BLaER1 treated with 17β-estradiol and CSF1 and Interleukin-3, amounts not matched to agents 10 nM and 100 nM (cell line): Measurements from ENCODE around the gene PDE6A.
A peak's percentile ranks its signal among the peaks of the same experiment; 100 is the strongest.

Experiments
- H3K27ac ChIP-seq, 11 experiments: shearing (Covaris generic); formaldehyde crosslinking; 2 replicates each; pipeline ENCODE4 v1.8.1; 2022
- H3K27me3 ChIP-seq, 11 experiments: shearing (Covaris generic); formaldehyde crosslinking; 2 replicates each; pipeline ENCODE4 v1.8.1; 2022
- H3K36me3 ChIP-seq, 11 experiments: shearing (Covaris generic); formaldehyde crosslinking; 2 replicates each; pipeline ENCODE4 v1.8.1; 2022
- H3K4me1 ChIP-seq, 10 experiments: shearing (Covaris generic); formaldehyde crosslinking; 2 replicates each; pipeline ENCODE4 v1.8.1; 2022
- H3K4me2 ChIP-seq, 11 experiments: shearing (Covaris generic); formaldehyde crosslinking; 2 replicates each; pipeline ENCODE4 v1.8.1; 2022
- H3K4me3 ChIP-seq, 10 experiments: shearing (Covaris generic); formaldehyde crosslinking; 2 replicates each; pipeline ENCODE4 v1.8.1; 2022
- H3K9ac ChIP-seq, 11 experiments: shearing (Covaris generic); formaldehyde crosslinking; 2 replicates each; pipeline ENCODE4 v1.8.1; 2022
- H3K9me3 ChIP-seq, 11 experiments: shearing (Covaris generic); formaldehyde crosslinking; replicated peaks in 1 of 11; 2 replicates each; pipeline ENCODE4 v1.8.1; 2022
- H4K20me1 ChIP-seq, 11 experiments: shearing (Covaris generic); formaldehyde crosslinking; 2 replicates each; pipeline ENCODE4 v1.8.1; 2022
- Cebpa-rat ChIP-seq, 11 experiments: shearing (Covaris generic); IDR thresholded peaks; 2 replicates each; pipeline ENCODE4 v1.8.1; 2022

Gene PDE6A

DNA sequence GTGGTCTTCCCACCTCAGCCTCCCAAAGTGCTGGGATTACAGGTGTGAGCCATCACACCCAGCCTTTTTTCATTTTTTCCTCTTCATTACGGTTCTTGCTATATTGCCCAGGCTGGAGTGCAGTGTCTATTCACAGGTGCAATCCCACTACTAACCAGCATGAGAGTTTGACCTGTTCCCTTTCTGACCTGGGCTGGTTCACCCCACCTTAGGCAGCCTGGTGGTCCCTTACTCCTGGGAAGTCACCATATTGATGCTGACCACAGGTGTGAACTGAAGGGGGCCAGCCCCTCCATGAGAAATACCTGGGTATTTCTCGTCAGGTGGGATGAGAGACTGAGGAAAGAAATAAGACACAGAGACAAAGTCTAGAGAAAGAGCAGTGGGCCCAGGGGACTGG lies 2.4 kb downstream of the PDE6A start:
- Histone ChIP-seq H3K27ac (no peak overlapping the region), H3K4me1 (peaks cover 0 to 17% (median 6%) of the 10 kb centered on the region in 10 experiments; a peak in 10 of 20 replicates), H3K36me3 (no peaks in the 10 kb centered on the region), H3K4me2 (no peak overlapping the region), H3K9me3 (no peaks in the 10 kb centered on the region), H3K9ac (no peak overlapping the region), H4K20me1 (no peaks in the 10 kb centered on the region), H3K4me3 (no peak overlapping the region), H3K27me3 (no peaks in the 10 kb centered on the region)
- TF ChIP-seq Cebpa-rat (IDR thresholded peaks at IDR 0.05), result no peak

DNA sequence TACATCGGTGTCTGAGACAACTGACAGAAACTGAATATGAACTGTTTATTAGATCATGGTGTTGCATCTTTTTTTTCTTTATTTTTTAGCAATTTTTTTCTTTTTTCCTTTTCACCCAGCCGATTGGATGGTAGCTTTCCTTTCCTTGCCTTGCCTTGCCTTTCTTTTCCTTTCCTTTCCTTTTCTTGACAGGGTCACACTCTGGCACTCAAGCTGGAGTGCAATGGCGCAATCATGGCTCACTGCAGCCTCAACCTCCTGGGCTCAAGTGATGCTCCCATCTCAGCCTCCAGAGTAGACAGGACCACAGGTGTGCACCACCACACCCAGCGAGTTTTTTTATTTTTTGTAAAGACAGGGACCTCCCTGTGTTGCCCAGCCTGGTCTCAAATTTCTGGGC lies 2.8 kb downstream of the PDE6A start:
- H3K4me2 ChIP-seq, result no peak overlapping the region
- no peaks in the 10 kb centered on the region for H3K36me3 ChIP-seq
- no peak for TF ChIP-seq Cebpa-rat (IDR thresholded peaks at IDR 0.05)
- no peak overlapping the region for H3K9ac ChIP-seq
- H4K20me1 ChIP-seq, result no peaks in the 10 kb centered on the region
- H3K27me3 ChIP-seq, result no peaks in the 10 kb centered on the region
- no peak overlapping the region for H3K27ac ChIP-seq
- no peaks in the 10 kb centered on the region for H3K9me3 ChIP-seq
- H3K4me3 ChIP-seq, result no peak overlapping the region
- H3K4me1 ChIP-seq, result peaks cover 0 to 17% (median 6%) of the 10 kb centered on the region in 10 experiments; a peak in 10 of 20 replicates

DNA sequence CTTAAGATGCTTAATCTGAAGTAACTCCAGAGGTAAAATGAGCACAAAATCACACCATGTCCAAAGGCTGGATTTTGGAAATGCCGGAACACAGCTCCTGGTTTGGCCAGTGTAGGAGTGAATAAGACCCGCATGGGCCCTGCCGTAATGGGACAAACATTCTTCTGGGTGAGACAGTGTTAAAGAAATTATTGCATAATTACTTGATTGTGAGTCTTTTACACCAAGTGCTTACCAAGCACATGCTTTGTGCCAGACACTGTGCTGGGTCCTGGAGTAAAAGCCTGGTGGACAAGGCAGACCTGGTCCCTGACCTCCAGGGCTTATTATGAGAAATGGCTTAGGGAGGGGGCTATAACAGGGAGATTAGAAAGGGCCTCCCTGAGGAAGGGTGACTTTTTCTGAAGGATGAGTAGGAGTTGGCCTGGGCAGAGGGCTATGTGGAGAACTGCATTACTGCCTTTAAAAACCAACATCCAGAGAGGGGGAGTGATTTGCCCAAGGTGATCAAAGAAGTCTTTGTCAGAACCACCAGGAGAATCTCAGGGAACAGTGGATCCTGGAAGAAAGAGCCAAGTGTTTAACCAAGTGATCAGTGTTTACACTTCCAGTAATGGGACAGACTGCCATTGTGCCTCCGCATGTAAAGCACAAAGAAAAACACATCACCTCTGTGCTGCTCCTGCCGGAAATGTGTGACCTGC lies 3.5 kb downstream of the PDE6A start:
- TF ChIP-seq Cebpa-rat (IDR thresholded peaks at IDR 0.05), result 0 out of 22 replicates have a peak, but pooled peaks of 1 of the 11 experiments have one; percentile 18
- no peak overlapping the region for H3K9ac ChIP-seq
- H4K20me1 ChIP-seq, result no peaks in the 10 kb centered on the region
- H3K4me1 ChIP-seq, result peaks cover 0 to 17% (median 8%) of the 10 kb centered on the region in 10 experiments; a peak in 18 of 20 replicates
- H3K27me3 ChIP-seq, result no peaks in the 10 kb centered on the region
- H3K36me3 ChIP-seq, result no peaks in the 10 kb centered on the region
- no peak overlapping the region for H3K4me2 ChIP-seq
- H3K9me3 ChIP-seq, result no peaks in the 10 kb centered on the region
- H3K4me3 ChIP-seq, result no peak overlapping the region
- no peak overlapping the region for H3K27ac ChIP-seq

- Histone ChIP-seq H3K4me1 (peaks cover 0 to 22% (median 13%) of the 10 kb centered on the region in 10 experiments; a peak in 18 of 20 replicates), H3K36me3 (no peaks in the 10 kb centered on the region), H3K4me3 (no peak overlapping the region), H3K27me3 (no peaks in the 10 kb centered on the region), H3K9ac (no peak overlapping the region), H3K9me3 (no peaks in the 10 kb centered on the region), H4K20me1 (no peaks in the 10 kb centered on the region), H3K4me2 (peak overlapping the region in 3 of 11 experiments; percentile 1 to 12 (median 9); a peak in 2 of 22 replicates), H3K27ac (no peak overlapping the region)
- TF ChIP-seq Cebpa-rat (IDR thresholded peaks at IDR 0.05), result no peak
Observed at GRCh38 chr5:149940077-149940574, 4.5 kb downstream of the PDE6A start.

DNA sequence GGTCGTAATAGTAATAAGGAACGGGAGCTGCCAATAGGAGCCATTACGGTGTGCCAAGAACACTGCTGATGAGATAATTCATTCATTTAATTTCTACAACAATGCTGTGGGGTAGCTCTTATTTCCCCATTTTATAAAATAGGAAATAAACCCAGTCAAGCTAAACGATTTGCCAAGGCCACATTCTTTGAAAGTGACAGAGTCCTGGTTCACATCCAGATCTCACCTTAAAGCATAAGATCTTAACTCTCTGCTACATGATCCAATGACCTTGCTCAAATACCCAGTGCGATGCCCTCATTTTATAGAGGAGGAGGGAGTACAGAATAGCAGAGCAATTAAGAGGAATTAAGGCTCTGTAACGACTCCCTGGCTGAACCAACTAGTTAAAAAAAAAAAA lies 5.0 kb downstream of the PDE6A start:
- Histone ChIP-seq H3K27me3 (no peaks in the 10 kb centered on the region), H3K36me3 (no peaks in the 10 kb centered on the region), H3K4me2 (peak overlapping the region in 3 of 11 experiments; percentile 1 to 12 (median 9); a peak in 3 of 22 replicates), H3K9me3 (no peaks in the 10 kb centered on the region), H3K9ac (no peak overlapping the region), H3K4me3 (no peak overlapping the region), H3K4me1 (peaks cover 0 to 22% (median 13%) of the 10 kb centered on the region in 10 experiments; a peak in 18 of 20 replicates), H4K20me1 (no peaks in the 10 kb centered on the region), H3K27ac (no peak overlapping the region)
- no peak for TF ChIP-seq Cebpa-rat (IDR thresholded peaks at IDR 0.05)

- Histone ChIP-seq H3K36me3 (no peaks in the 10 kb centered on the region), H3K4me1 (peaks cover 0 to 22% (median 13%) of the 10 kb centered on the region in 10 experiments; a peak in 18 of 20 replicates), H3K27ac (no peak overlapping the region), H4K20me1 (no peaks in the 10 kb centered on the region), H3K9ac (no peak overlapping the region), H3K9me3 (no peaks in the 10 kb centered on the region), H3K27me3 (no peaks in the 10 kb centered on the region), H3K4me2 (peak overlapping the region in 1 of 11 experiments; percentile 9; a peak in 1 of 22 replicates), H3K4me3 (no peak overlapping the region)
- TF ChIP-seq Cebpa-rat (IDR thresholded peaks at IDR 0.05), result no peak
Observed at GRCh38 chr5:149938791-149939358, 5.7 kb downstream of the PDE6A start.

GRCh38 chr5:149938279-149938678 lies 6.3 kb downstream of the PDE6A start:
- no peaks in the 10 kb centered on the region for H3K36me3 ChIP-seq
- H3K4me3 ChIP-seq, result no peak overlapping the region
- no peak overlapping the region for H3K27ac ChIP-seq
- no peak for TF ChIP-seq Cebpa-rat (IDR thresholded peaks at IDR 0.05)
- H3K4me2 ChIP-seq, result no peak overlapping the region
- H3K27me3 ChIP-seq, result no peaks in the 10 kb centered on the region
- no peaks in the 10 kb centered on the region for H4K20me1 ChIP-seq
- H3K4me1 ChIP-seq, result peaks cover 0 to 22% (median 13%) of the 10 kb centered on the region in 10 experiments; a peak in 18 of 20 replicates
- H3K9ac ChIP-seq, result no peak overlapping the region
- H3K9me3 ChIP-seq, result no peaks in the 10 kb centered on the region

DNA sequence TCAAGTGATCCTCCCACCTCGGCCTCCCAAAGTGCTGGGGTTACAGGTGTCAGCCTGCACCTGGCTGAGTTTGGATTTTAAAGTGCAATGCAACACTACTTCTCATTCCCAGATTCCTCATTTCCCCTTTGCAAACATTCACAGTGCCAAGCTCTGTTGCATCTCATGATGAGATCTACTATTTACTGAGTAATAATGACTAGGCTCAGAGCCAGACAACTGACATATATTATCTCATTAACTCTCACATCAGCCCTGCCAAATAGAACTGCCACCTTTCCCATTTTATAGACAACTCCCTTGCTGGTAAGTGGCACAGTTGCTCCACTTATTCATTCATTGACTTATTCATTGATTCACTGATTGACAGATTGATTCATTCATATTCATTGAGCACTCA lies 7.0 kb downstream of the PDE6A start:
- H4K20me1 ChIP-seq, result no peaks in the 10 kb centered on the region
- no peak overlapping the region for H3K4me2 ChIP-seq

DNA sequence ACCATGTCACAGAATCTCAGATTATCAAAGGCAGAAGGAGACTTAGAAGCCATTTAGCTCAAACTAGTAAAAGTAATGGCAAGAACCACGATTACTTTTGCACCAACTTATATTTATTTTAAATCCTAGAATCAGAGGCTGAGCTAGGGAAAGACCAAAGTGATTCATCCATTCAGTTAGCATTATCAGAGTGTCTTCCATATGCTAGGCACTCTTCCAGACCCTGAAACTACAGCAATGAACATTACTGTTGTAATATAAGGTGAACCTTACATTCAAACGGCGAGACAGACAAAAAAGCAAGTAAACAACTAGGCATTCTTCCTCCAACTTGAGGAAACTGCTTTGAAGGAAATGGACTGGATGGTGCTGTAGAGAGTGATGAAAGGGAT lies 7.9 kb downstream of the PDE6A start:
- Histone ChIP-seq H3K36me3 (no peaks in the 10 kb centered on the region), H3K27me3 (no peaks in the 10 kb centered on the region), H3K4me1 (peaks cover 0 to 22% (median 13%) of the 10 kb centered on the region in 10 experiments; a peak in 18 of 20 replicates), H3K27ac (no peak overlapping the region), H3K4me2 (no peak overlapping the region), H4K20me1 (no peaks in the 10 kb centered on the region), H3K9me3 (no peaks in the 10 kb centered on the region), H3K4me3 (no peak overlapping the region), H3K9ac (no peak overlapping the region)
- TF ChIP-seq Cebpa-rat (IDR thresholded peaks at IDR 0.05), result no peak

More for the DNA sequence above, 7.0 kb downstream of the PDE6A start:
- Histone ChIP-seq H3K36me3 (no peaks in the 10 kb centered on the region), H3K9me3 (no peaks in the 10 kb centered on the region), H3K4me1 (peaks cover 0 to 22% (median 13%) of the 10 kb centered on the region in 10 experiments; a peak in 18 of 20 replicates), H3K9ac (no peak overlapping the region), H3K4me3 (no peak overlapping the region), H3K27me3 (no peaks in the 10 kb centered on the region), H3K27ac (no peak overlapping the region)
- TF ChIP-seq Cebpa-rat (IDR thresholded peaks at IDR 0.05), result no peak
